SK-N-MC (cell line): ENCODE measurements around the gene ARSB.

ENCODE experiments used
- EZH2 ChIP-seq: fragments of 200-600 bp; sonication (generic); IDR thresholded peaks from one replicate; pipeline ENCODE4 v1.6.1; 2017; ENCODE audit warnings: antibody characterized with exemption
- FOXP2 ChIP-seq: optimal IDR thresholded peaks from 2 replicates; pipeline ENCODE3; 2011; ENCODE audit warnings: mild to moderate bottlenecking, moderate library complexity; ENCODE audit not compliant: insufficient read depth; ENCODE audit errors: extremely low read length, control extremely low read depth
- POLR2AphosphoS5 ChIP-seq: IDR thresholded peaks from 2 replicates; pipeline ENCODE4 v1.6.1; 2012; ENCODE audit warnings: mild to moderate bottlenecking, low read depth, low read length, borderline replicate concordance

GRCh38 chr5:79032031-79032695 lies 47.1 kb upstream of the ARSB start:
- TF ChIP-seq EZH2 (no peak), POLR2AphosphoS5 (no peak), FOXP2 (no peak)
